Suprapubic skin (tissue), 3 donors: Measurements from ENCODE around the gene CDC42SE2.

ENCODE experiments used
- EP300 ChIP-seq: sonication (generic); formaldehyde crosslinking; IDR thresholded peaks from one replicate; pipeline ENCODE4 v1.6.1; 2017; ENCODE audit warnings: antibody characterized with exemption
- POLR2A ChIP-seq, 2 donors: fragments of 450-650 bp; IDR thresholded peaks; one replicate each; pipeline ENCODE4 v1.6.1; 2017; ENCODE audit warnings: antibody characterized with exemption in 2 of 2, mild to moderate bottlenecking in 2 of 2, moderate library complexity in 2 of 2
- TF ChIP-seq, protein P1 (sequence below), 2 donors: fragments of 200-600 bp in 1 of 2; fragments of 450-650 bp in 1 of 2; sonication (generic) in 1 of 2; IDR thresholded peaks; one replicate each; pipeline ENCODE4 v1.5.1; 2016 to 2019; ENCODE audit warnings: antibody characterized with exemption in 2 of 2, mild to moderate bottlenecking in 1 of 2, moderate library complexity in 1 of 2

DNA sequence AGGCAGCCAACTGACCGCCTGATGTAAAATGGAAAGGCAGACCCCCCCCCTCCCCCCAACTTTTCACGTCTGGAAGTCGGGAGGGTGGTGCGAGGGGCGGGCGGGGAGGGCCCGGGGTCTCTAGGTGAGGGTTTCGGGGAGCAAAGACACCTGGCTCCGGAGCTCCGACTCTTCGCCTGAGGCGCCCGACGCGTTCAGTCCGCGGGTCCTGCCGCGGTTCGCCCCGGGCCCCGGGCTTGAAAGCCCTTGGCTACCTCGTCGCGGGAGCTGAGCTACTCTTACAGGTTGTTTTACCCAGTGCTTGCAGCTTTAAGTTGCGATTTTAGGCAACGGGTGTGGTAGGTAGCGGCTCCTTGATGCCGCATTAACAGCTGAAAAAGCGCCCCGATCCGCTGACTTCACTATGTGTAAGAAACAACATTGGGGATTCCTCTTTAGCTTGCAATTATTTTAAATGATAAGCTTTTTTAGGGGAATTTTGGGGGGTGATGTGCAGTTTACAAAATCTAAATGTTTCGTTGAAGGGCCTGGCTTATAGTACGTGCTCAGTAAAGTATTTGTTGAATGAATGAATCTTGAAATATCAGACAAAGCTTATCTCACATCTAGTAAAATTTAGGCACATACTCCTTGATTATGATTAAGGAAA lies 722 bp downstream of the CDC42SE2 start:
- TF ChIP-seq, protein P1, sequence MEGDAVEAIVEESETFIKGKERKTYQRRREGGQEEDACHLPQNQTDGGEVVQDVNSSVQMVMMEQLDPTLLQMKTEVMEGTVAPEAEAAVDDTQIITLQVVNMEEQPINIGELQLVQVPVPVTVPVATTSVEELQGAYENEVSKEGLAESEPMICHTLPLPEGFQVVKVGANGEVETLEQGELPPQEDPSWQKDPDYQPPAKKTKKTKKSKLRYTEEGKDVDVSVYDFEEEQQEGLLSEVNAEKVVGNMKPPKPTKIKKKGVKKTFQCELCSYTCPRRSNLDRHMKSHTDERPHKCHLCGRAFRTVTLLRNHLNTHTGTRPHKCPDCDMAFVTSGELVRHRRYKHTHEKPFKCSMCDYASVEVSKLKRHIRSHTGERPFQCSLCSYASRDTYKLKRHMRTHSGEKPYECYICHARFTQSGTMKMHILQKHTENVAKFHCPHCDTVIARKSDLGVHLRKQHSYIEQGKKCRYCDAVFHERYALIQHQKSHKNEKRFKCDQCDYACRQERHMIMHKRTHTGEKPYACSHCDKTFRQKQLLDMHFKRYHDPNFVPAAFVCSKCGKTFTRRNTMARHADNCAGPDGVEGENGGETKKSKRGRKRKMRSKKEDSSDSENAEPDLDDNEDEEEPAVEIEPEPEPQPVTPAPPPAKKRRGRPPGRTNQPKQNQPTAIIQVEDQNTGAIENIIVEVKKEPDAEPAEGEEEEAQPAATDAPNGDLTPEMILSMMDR (IDR thresholded peaks at IDR 0.05), result no peak
- TF ChIP-seq EP300 (no peak), POLR2A (IDR thresholded peaks at IDR 0.05) (no peak)
